GM20431 (cell line): ENCODE data around the gene ACOT9.
"Not testable (repeated sequence)": the region's sequence is repeated elsewhere in the genome, so short reads cannot be mapped to it uniquely, and the experiment has no call there.

Experiments used
- in situ Hi-C: fragments of 300-500 bp; cut with MseI, MboI; formaldehyde crosslinking; loops from one replicate; pipeline ENCODE4 v1.15.0; 2020; ENCODE audit warnings: low sequenced_read_pairs; ENCODE audit not compliant: unreplicated experiment

The ACOT9 gene

GRCh38 chrX:23720117-23720677 lies 22.9 kb downstream of the ACOT9 start:
- in situ Hi-C loops = no loop called here

GRCh38 chrX:23705235-23705634 lies 37.8 kb downstream of the ACOT9 start:
- in situ Hi-C loops = no loop called here

- in situ Hi-C loops = no loop called here
Measured at GRCh38 chrX:23704673-23705206, 38.3 kb downstream of the ACOT9 start.

GRCh38 chrX:23699636-23700194 lies 43.4 kb downstream of the ACOT9 start:
- in situ Hi-C loops = loop anchor here (10.0 kb wide), 1 partner anchor 205 kb away; the partner anchor contains the start of genes APOO and CXorf58

DNA sequence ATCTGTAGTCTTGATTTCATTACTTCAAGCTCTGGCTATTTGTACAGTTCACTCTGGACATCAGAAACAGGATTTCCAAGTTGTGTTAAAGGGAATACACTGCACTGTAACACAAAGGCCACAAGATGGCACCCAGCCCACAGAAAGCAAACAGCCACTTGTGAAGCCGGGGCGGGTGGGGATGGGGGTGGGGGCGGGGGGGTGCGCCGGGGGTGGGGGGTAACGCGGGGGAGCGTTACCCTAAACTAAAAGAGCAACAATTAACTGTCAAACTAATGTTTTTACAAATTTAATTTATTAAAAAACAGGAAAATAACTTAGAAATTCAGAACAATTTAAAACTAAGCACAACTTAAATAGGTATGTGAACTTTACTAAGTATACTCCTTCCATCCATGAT lies 48.5 kb downstream of the ACOT9 start:
- in situ Hi-C loops = loop anchor here (10.0 kb wide), 1 partner anchor 210 kb away; the partner anchor contains the start of genes APOO and CXorf58

GRCh38 chrX:23692166-23692565 lies 50.9 kb downstream of the ACOT9 start:
- in situ Hi-C loops = loop anchor here (10.0 kb wide), 1 partner anchor 213 kb away; the partner anchor contains the start of genes APOO and CXorf58

- in situ Hi-C loops = not testable (repeated sequence)
Measured at GRCh38 chrX:23676486-23676885, 66.6 kb downstream of the ACOT9 start.

DNA sequence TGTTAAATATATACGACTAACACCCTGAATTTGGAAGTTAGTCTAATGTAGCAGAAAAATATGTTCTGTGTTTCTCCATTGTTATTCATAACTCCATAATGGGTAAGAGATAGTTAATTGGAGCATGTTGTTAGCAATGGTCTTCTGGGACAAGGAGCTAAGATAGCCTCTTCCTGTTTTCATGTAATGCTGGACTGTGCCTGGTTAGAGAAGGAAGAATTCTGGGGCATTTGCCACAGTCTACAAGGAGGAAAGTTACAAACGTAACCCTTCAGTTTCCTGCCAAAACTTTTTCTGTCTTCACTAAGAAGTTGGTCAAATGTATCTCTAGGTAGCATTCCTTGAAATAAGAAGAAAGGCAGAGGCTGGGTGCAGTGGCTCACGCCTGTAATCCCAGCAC lies 70.0 kb downstream of the ACOT9 start:
- in situ Hi-C loops = no loop called here

DNA sequence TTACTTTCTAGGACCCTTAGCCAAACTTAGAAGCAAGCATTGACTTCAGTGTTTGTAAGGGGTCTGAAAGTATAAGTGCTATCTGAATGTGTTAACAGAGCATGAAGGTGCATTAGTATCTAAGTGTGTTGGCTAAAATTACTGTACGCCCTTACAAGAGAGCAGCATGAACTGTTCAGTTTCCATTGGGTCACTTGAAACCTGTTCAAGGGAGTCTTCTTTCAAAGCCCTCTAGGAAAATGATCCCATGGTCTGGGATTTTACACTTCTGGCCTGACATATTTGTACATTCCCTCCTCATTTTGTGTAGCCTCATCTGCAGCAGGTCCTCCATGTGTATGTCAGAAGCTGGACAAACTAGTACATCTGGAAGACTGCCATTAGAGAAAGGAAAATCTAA lies 72.5 kb downstream of the ACOT9 start:
- in situ Hi-C loops = no loop called here

GRCh38 chrX:23668335-23668734 lies 74.7 kb downstream of the ACOT9 start:
- in situ Hi-C loops = no loop called here

GRCh38 chrX:23667239-23668177 lies 75.6 kb downstream of the ACOT9 start, which contains the start of gene PRDX4:
Gene PRDX4, plus strand, starts transcription at chrX:23667493. Its CDS starts 78 bp downstream, at chrX:23667571.
- in situ Hi-C loops = no loop called here

GRCh38 chrX:23666282-23666681 lies 76.8 kb downstream of the ACOT9 start:
- in situ Hi-C loops = no loop called here

DNA sequence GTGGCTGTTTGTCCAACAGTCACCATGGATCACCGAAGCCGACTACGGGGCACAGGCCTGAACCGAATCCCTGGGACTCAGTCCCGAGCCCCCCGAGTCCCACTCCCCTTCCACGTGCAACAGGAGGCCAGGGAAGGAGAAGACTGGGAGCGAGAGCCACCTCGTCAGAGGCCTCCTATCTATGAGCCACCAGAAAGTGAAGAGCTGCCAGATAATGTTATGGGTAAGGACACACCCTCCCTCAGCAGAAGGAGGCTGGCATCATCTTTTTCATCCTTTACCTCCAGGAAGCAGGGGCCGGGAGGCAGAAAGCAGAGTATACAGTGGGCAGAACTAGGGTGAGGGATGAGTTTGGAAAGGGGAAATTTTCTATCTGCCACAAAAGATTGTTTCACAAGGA lies 78.6 kb downstream of the ACOT9 start:
- in situ Hi-C loops = no loop called here

- in situ Hi-C loops = no loop called here
Measured at GRCh38 chrX:23662853-23663252, 80.2 kb downstream of the ACOT9 start.

- in situ Hi-C loops = no loop called here
Measured at GRCh38 chrX:23662187-23662586, 80.9 kb downstream of the ACOT9 start.

- in situ Hi-C loops = no loop called here
Measured at GRCh38 chrX:23661671-23662070, 81.4 kb downstream of the ACOT9 start.

DNA sequence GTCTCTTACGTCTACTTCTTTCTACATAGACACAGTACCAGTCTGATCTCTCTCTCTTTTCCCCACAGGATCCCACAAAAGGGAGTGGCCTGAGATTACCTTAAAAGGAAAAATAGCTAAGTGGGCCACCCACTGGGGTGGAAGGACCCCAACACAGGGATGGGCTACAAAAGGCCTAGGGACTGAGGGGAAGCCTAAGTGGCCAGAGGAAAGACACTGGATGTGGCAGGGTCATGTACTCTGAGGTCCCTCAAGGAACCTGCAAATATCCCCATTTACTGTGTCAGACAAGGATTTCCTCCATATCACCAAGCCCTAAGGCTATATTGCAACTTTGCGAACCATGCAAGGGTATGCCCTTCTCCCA lies 82.3 kb downstream of the ACOT9 start:
- in situ Hi-C loops = no loop called here

GRCh38 chrX:23660083-23660765 lies 82.9 kb downstream of the ACOT9 start:
- in situ Hi-C loops = not testable (repeated sequence)

GRCh38 chrX:23659339-23659738 lies 83.7 kb downstream of the ACOT9 start:
- in situ Hi-C loops = no loop called here

- in situ Hi-C loops = no loop called here
Measured at GRCh38 chrX:23656684-23657083, 86.4 kb downstream of the ACOT9 start.
